Effector memory CD4-positive, alpha-beta T cell (primary cell): ENCODE data around the gene DIP2B.
"Not testable (repeated sequence)": the region's sequence is repeated elsewhere in the genome, so short reads cannot be mapped to it uniquely, and the experiment has no call there.

Experiments
- DNase-seq, 3 donors: peaks; one replicate each; pipeline ENCODE4 v3.0.0-alpha.2; 2020
- H3K27ac ChIP-seq: 2 replicates; pipeline ENCODE4 v1.7.0; 2013; ENCODE audit warnings: mild to moderate bottlenecking, low read length, moderate library complexity; ENCODE audit not compliant: insufficient read depth, poor library complexity, severe bottlenecking
- H3K27me3 ChIP-seq: replicated peaks from 2 replicates; pipeline ENCODE4 v1.7.0; 2013; ENCODE audit warnings: mild to moderate bottlenecking, low read length; ENCODE audit not compliant: insufficient read depth, control insufficient read depth, poor library complexity, severe bottlenecking
- H3K36me3 ChIP-seq: 2 replicates; pipeline ENCODE4 v1.7.0; 2013; ENCODE audit warnings: mild to moderate bottlenecking, low read length, moderate library complexity; ENCODE audit not compliant: control insufficient read depth, insufficient read depth
- H3K4me1 ChIP-seq: 2 replicates; pipeline ENCODE4 v1.7.0; 2013; ENCODE audit warnings: low read length, mild to moderate bottlenecking; ENCODE audit not compliant: control insufficient read depth, insufficient read depth, poor library complexity, severe bottlenecking
- H3K4me3 ChIP-seq: 2 replicates; pipeline ENCODE4 v1.7.0; 2013; ENCODE audit warnings: low read length, low read depth, mild to moderate bottlenecking; ENCODE audit not compliant: insufficient read depth, poor library complexity, severe bottlenecking
- H3K9me3 ChIP-seq: 2 replicates; pipeline ENCODE4 v1.7.0; 2013; ENCODE audit warnings: mild to moderate bottlenecking, low read length, moderate library complexity; ENCODE audit not compliant: control insufficient read depth

The DIP2B gene

DNA sequence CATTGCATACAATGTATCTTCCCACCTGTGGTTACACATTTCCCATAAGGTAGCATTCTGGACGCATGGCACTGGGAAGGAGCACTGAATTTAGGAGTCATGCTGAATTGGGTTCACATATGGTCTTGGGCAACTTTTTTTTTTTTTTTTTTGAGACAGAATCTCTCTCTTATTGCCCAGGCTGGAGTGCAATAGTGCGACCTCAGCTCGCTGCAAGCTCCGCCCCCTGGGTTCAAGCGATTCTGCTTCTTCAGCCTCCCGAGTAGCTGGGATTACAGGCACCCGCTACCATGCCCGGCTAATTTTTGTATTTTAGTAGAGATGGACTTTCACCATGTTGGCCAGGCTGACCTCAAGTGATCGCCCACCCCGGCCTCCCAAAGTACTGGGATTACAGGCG lies 13.3 kb downstream of the DIP2B start:
- Histone ChIP-seq H3K4me1 (peaks cover 63% of the 10 kb centered on the region), H3K27ac (peak overlapping the region; percentile 11), H3K4me3 (no peak overlapping the region), H3K27me3 (no peaks in the 10 kb centered on the region), H3K9me3 (no peaks in the 10 kb centered on the region), H3K36me3 (no peaks in the 10 kb centered on the region)
- DNase-seq, result no peak

DNA sequence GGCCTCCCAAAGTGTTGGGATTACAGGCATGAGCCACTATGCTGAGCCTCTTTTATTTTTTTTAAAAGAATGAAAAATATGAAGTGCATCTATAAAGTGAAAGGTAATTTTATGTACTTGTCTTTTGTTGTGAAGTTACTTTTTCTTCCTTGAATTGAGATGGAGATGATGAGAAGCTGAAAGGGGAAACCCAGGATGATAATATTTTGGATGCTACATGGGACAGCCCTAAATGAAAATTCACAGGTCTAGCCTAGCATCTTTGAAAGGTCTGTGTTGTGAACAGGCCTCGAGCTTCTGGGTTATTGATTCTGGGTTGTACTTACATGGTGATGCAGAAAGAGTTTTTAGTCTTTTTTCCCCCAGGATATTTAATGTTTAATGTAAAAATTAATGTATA lies 14.6 kb downstream of the DIP2B start:
- H3K27ac ChIP-seq, result no peak overlapping the region
- H3K4me1 ChIP-seq, result peaks cover 54% of the 10 kb centered on the region
- H3K9me3 ChIP-seq, result no peaks in the 10 kb centered on the region
- DNase-seq, result no peak
- H3K4me3 ChIP-seq, result no peak overlapping the region
- H3K27me3 ChIP-seq, result no peaks in the 10 kb centered on the region
- no peaks in the 10 kb centered on the region for H3K36me3 ChIP-seq

DNA sequence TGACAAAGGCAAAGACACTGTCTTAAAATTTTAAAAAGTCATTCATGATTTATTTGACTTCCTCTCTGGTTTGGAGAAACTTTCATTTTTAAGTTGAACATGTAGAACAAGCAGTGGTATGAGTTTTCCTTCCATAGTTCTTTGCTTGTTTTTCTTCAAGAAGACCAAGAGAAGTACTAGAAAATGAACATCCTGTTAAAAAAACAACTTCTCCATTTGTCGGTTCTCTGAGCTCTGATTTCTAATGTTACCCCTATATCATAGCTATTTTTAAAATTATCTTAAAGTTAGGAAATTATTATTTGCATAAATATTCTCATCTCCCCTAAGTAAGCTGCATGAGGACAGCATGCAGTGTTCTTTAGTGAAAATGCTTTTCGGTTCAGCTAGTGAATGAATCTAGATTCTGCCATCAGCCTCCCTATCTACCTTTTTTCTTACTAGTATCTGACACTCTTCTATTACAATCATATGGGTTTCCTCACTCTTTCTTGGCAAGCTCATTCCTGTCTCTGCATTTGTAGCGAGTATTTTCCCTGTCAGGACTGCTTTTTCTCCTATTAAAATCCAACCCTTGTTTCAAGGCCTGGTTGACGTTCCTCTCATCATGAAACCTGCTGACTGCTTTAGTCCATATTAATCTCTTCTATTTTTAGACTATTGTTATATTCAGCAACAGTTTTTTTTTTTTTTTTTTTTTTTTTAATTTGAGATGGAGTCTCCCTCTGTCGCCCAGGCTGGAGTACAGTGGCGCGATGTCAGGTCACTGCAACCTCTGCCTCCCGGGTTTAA lies 15.8 kb downstream of the DIP2B start:
- no peak overlapping the region for H3K4me3 ChIP-seq
- DNase-seq, result no peak
- no peaks in the 10 kb centered on the region for H3K27me3 ChIP-seq
- H3K36me3 ChIP-seq, result no peaks in the 10 kb centered on the region
- H3K4me1 ChIP-seq, result peaks cover 41% of the 10 kb centered on the region
- no peaks in the 10 kb centered on the region for H3K9me3 ChIP-seq
- H3K27ac ChIP-seq, result peak overlapping the region; percentile 46

DNA sequence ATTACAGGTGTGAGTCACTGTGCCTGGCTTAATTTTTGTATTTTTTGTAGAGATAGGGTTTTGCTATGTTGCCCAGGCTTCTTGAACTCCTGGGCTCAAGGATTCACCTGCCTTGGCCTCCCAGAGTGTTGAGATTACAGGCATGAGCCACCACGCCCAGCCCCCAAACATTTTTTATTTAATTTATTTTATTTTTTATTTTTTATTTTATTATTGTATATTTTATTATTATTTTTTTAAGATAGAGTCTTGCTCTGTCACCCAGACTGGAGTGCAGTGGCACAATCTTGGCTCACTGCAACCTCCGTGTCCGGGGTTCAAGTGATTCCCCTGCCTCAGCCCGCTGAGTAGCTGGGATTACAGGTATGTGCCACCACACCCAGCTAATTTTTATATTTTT lies 17.0 kb downstream of the DIP2B start:
- H3K27ac ChIP-seq, H3K9me3 ChIP-seq, H3K4me3 ChIP-seq, H3K27me3 ChIP-seq, H3K36me3 ChIP-seq, DNase-seq: not testable (repeated sequence)
- peaks cover 34% of the 10 kb centered on the region for H3K4me1 ChIP-seq

DNA sequence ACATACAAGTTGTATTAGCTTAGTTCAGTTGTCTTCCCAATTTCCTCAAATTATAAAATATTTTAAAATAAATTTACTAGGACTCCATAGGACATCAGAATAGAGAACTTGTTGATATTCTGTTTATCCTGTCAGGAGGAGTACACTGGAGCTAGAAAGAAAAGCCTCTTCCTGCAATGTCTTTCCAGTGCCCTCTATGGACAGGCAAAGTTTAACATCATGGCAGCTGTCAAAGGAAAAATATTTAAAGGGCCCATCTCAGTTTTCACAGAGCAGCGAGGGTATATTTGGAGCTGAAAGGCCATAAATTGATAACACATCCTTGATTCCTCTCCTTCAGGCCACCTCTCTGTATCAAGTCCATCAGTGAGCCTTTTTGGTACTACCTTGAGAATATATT lies 19.0 kb downstream of the DIP2B start:
- Histone ChIP-seq H3K9me3 (no peaks in the 10 kb centered on the region), H3K27me3 (no peaks in the 10 kb centered on the region), H3K4me3 (no peak overlapping the region), H3K4me1 (peaks cover 23% of the 10 kb centered on the region), H3K27ac (no peak overlapping the region), H3K36me3 (no peaks in the 10 kb centered on the region)
- DNase-seq, result no peak

DNA sequence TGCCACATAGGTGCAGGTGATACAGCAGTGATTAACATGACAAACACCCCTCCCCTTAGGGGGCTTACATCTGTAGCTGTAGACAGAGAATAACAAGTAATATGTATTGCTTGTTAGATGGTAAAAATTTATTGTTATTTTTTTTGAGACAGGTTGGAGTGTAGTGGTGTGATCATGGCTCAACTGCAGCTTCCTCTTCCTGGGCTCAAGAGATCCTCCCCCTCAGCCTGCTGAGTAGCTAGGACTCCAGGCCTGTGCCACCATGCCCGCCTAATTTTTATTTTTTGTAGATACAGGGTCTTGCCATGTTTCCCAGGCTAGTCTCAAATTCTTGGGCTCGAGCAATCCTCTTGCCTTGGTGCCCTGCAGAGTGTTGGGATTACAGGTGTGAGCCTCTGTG lies 19.8 kb downstream of the DIP2B start:
- no peaks in the 10 kb centered on the region for H3K36me3 ChIP-seq
- H3K27ac ChIP-seq, result no peak overlapping the region
- H3K9me3 ChIP-seq, result no peaks in the 10 kb centered on the region
- no peak overlapping the region for H3K4me3 ChIP-seq
- peaks cover 24% of the 10 kb centered on the region for H3K4me1 ChIP-seq
- H3K27me3 ChIP-seq, result no peaks in the 10 kb centered on the region
- DNase-seq, result no peak

DNA sequence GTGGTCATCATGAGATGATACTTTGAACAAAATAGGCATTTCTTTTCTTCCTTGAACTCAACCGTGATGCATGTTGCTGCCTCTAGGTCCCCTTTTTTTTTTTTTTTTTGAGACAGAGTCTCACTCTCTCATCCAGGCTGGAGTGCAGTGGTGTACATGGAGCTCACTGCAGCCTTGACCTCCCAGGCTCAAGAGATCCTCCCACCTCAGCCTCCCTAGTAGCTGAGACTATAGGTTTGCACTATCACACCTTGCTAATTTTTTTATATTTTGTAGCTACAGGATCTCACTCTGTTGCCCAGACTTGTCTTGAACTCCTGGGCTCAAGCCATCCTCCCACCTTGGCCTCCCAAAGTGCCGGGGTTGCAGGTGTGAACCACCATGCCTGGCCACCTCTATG lies 20.6 kb downstream of the DIP2B start:
- Histone ChIP-seq H3K9me3 (no peaks in the 10 kb centered on the region), H3K4me1 (peaks cover 18% of the 10 kb centered on the region), H3K4me3 (no peak overlapping the region), H3K27me3 (no peaks in the 10 kb centered on the region), H3K36me3 (no peaks in the 10 kb centered on the region), H3K27ac (no peak overlapping the region)
- no peak for DNase-seq

DNA sequence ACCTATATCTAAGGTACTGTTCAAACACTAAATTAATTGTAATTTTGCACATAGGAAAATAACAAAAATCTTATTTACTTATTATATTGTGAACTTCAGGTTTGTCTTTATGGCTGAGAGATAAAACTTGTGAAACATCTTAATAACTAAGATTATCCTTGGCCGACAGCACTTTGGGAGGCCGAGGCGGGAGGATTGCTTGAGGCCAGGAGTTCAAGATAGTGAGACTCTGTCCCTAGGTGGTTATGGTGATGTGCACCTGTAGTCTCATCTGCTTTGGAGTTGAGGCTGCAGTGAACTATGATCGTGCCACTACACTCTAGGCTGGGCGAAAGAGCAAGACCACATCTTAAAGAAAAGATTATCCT lies 22.6 kb downstream of the DIP2B start:
- H3K27me3 ChIP-seq, result no peaks in the 10 kb centered on the region
- no peak for DNase-seq
- H3K4me1 ChIP-seq, result peaks cover 21% of the 10 kb centered on the region
- H3K27ac ChIP-seq, result no peak overlapping the region
- H3K9me3 ChIP-seq, result no peaks in the 10 kb centered on the region
- no peaks in the 10 kb centered on the region for H3K36me3 ChIP-seq
- H3K4me3 ChIP-seq, result no peak overlapping the region

DNA sequence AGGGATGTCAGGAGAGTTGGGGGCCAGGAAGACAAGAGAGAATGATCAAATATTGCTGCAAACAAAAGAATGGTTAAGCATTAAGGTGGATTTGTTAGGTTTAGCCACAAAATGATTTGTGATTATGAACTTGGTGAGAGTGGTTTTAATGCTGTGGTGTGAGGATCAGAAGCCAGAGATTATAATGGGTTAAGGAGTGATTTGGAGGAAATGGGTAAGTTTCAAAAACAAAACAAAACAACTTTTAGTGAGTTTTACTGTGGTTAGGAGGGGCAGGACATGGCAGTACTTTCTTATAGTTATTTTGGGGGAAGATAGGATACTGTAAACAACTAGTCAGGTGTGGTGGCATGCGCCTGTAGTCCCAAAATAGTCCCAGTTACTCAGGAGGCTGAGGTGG lies 24.0 kb downstream of the DIP2B start:
- Histone ChIP-seq H3K27ac (no peak overlapping the region), H3K27me3 (no peaks in the 10 kb centered on the region), H3K9me3 (no peaks in the 10 kb centered on the region), H3K4me1 (peaks cover 30% of the 10 kb centered on the region), H3K36me3 (no peaks in the 10 kb centered on the region), H3K4me3 (no peak overlapping the region)
- no peak for DNase-seq

DNA sequence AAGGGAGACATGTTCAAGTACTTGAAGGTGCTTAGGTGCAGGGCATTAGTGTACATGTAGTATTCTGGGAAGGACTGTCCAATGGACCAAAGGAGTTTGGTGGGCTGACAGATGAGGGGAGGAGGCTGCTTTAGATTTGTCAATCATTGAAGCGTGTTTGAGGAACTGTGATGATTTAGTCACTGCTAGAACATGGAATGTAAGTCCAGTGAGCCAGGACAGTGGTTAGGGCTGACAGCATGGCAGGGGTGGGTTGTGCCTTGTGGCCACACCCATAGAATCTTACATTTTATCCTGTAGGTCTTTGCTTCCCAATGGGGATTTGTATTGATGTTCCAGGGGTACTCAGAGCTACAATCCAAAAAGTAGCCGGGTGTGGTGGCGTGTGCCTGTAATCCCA lies 24.6 kb downstream of the DIP2B start:
- no peaks in the 10 kb centered on the region for H3K27me3 ChIP-seq
- H3K9me3 ChIP-seq, result no peaks in the 10 kb centered on the region
- DNase-seq, result no peak
- peaks cover 30% of the 10 kb centered on the region for H3K4me1 ChIP-seq
- no peak overlapping the region for H3K27ac ChIP-seq
- no peaks in the 10 kb centered on the region for H3K36me3 ChIP-seq
- no peak overlapping the region for H3K4me3 ChIP-seq
